GM18870 (cell line): ENCODE data around the gene VMP1.
"Not testable (repeated sequence)": the region's sequence is repeated elsewhere in the genome, so short reads cannot be mapped to it uniquely, and the experiment has no call there.

Experiments used
- ATAC-seq: cut with Tn5 transposase; IDR thresholded peaks from one replicate; pipeline ENCODE4 v1.9.1; 2021; ENCODE audit warnings: moderate library complexity; ENCODE audit not compliant: unreplicated experiment

The VMP1 gene

GRCh38 chr17:59753522-59754467 is 46.3 kb downstream of the VMP1 start:
- no peak for ATAC-seq

GRCh38 chr17:59754552-59754951 is 47.1 kb downstream of the VMP1 start:
- no peak for ATAC-seq

GRCh38 chr17:59755069-59755468 is 47.6 kb downstream of the VMP1 start:
- ATAC-seq: not testable (repeated sequence)

- no peak for ATAC-seq
These were observed 48.9 kb downstream of the VMP1 start for GRCh38 chr17:59756236-59756818.

- no peak for ATAC-seq
These were observed 49.6 kb downstream of the VMP1 start for GRCh38 chr17:59757043-59757442.

GRCh38 chr17:59757470-59757869 is 50.0 kb downstream of the VMP1 start:
- no peak for ATAC-seq

- ATAC-seq: no peak
These were observed 50.5 kb downstream of the VMP1 start for GRCh38 chr17:59757881-59758385.

GRCh38 chr17:59758998-59759651 is 51.7 kb downstream of the VMP1 start:
- ATAC-seq: not testable (repeated sequence)

GRCh38 chr17:59760160-59760559 is 52.7 kb downstream of the VMP1 start:
- no peak for ATAC-seq

GRCh38 chr17:59761385-59762048 is 54.1 kb downstream of the VMP1 start:
- ATAC-seq: no peak

- ATAC-seq: no peak
These were observed 54.8 kb downstream of the VMP1 start for GRCh38 chr17:59762049-59762823.

- no peak for ATAC-seq
These were observed 55.4 kb downstream of the VMP1 start for GRCh38 chr17:59762824-59763374.

GRCh38 chr17:59763861-59764260 is 56.4 kb downstream of the VMP1 start:
- ATAC-seq: no peak

- no peak for ATAC-seq
These were observed 56.9 kb downstream of the VMP1 start for GRCh38 chr17:59764292-59764741.

- ATAC-seq: no peak
These were observed 57.6 kb downstream of the VMP1 start for GRCh38 chr17:59765038-59765437.

GRCh38 chr17:59766491-59766890 is 59.0 kb downstream of the VMP1 start:
- no peak for ATAC-seq

- no peak for ATAC-seq
These were observed 59.7 kb downstream of the VMP1 start for GRCh38 chr17:59767176-59767575.

- ATAC-seq: no peak
These were observed 62.4 kb downstream of the VMP1 start for GRCh38 chr17:59769887-59770286.

- ATAC-seq: no peak
These were observed 63.6 kb downstream of the VMP1 start for GRCh38 chr17:59771093-59771492.

- no peak for ATAC-seq
These were observed 68.4 kb downstream of the VMP1 start for GRCh38 chr17:59775786-59776350.
